ENCODE results near the gene LMCD1.

LMCD1 gene

DNA sequence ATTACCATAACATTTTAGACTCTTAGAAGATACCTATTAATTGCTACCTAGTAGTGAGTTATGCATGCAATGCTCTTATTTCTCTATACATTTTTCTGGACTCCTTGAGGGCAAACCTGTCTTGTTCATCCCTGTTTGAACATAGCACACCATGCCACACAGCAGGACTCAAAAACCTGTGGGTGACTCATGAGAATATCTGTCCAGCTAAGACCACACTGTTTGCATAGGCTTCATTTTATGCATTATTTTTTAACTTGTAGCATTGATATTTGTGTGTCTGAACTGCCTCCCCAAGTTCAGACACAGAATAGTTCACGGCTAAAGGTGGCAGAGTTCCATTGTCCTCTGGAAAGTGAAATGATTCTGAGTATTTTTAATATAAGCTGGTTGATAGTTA lies 1.8 kb downstream of the LMCD1 start:
- H3K4me3 ChIP-seq (replicated peaks; ENCODE audit: insufficient read depth, low read length), result no peak overlapping the region
- no peak for DNase-seq (ENCODE audit: low read depth in 1 of 2, low spot score in 1 of 2)
- peaks cover 23% of the 10 kb centered on the region for H3K27me3 ChIP-seq (ENCODE audit: insufficient read depth, poor library complexity, severe bottlenecking)
- TF ChIP-seq CTCF (IDR thresholded peaks at IDR 0.05; ENCODE audit: insufficient read depth, low read length) (no peak), GABPA (IDR thresholded peaks at IDR 0.05; ENCODE audit: low read depth) (no peak), POLR2AphosphoS5 (IDR thresholded peaks at IDR 0.05; ENCODE audit: low read depth) (no peak), SPI1 (IDR thresholded peaks at IDR 0.05; ENCODE audit: borderline replicate concordance, low read depth) (no peak)
- TF ChIP-seq, protein P1, sequence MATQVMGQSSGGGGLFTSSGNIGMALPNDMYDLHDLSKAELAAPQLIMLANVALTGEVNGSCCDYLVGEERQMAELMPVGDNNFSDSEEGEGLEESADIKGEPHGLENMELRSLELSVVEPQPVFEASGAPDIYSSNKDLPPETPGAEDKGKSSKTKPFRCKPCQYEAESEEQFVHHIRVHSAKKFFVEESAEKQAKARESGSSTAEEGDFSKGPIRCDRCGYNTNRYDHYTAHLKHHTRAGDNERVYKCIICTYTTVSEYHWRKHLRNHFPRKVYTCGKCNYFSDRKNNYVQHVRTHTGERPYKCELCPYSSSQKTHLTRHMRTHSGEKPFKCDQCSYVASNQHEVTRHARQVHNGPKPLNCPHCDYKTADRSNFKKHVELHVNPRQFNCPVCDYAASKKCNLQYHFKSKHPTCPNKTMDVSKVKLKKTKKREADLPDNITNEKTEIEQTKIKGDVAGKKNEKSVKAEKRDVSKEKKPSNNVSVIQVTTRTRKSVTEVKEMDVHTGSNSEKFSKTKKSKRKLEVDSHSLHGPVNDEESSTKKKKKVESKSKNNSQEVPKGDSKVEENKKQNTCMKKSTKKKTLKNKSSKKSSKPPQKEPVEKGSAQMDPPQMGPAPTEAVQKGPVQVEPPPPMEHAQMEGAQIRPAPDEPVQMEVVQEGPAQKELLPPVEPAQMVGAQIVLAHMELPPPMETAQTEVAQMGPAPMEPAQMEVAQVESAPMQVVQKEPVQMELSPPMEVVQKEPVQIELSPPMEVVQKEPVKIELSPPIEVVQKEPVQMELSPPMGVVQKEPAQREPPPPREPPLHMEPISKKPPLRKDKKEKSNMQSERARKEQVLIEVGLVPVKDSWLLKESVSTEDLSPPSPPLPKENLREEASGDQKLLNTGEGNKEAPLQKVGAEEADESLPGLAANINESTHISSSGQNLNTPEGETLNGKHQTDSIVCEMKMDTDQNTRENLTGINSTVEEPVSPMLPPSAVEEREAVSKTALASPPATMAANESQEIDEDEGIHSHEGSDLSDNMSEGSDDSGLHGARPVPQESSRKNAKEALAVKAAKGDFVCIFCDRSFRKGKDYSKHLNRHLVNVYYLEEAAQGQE (IDR thresholded peaks at IDR 0.05; ENCODE audit: insufficient replicate concordance, low read depth), result no peak
- H3K27ac ChIP-seq (replicated peaks), result no peak overlapping the region

DNA sequence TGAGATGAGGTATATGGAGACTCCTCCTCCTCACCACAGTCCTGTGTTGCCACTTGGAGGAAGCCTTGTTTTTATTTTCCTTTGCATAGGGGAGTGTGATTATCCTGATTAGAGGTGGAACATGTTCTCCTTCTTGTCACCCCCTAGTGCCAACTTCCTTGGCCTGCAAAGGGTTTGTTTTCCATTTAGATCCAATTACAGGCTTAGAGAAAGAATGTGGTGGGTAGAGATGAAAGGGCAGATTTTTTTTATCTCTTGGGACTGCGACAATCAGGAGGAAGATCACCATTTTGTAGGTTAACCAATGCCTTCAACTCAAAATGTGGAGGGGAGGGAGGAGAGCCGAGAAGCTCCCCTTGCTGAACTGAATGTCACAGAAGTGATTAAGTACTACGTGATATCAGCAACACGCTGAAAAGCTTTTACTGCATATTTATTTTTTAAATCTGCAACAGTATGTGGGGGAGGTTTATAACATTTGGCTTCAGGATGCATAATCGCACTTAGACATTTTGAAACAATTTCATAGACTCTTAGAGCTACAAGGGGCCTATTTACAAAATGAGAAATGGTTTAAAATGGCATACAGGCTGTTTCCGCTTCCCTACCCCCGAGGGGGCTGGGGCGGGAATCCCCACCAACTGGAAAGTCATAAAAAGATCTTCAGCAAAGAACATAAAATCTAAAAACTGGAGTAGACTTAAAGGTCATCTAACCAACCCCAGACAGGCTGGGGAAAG lies 2.4 kb downstream of the LMCD1 start:
- no peak for DNase-seq (ENCODE audit: low read depth in 1 of 2, low spot score in 1 of 2)
- Histone ChIP-seq H3K27ac (replicated peaks) (no peak overlapping the region), H3K27me3 (ENCODE audit: insufficient read depth, poor library complexity, severe bottlenecking) (peaks cover 23% of the 10 kb centered on the region), H3K4me3 (replicated peaks; ENCODE audit: insufficient read depth, low read length) (no peak overlapping the region)
- TF ChIP-seq GABPA (IDR thresholded peaks at IDR 0.05; ENCODE audit: low read depth) (no peak), SPI1 (IDR thresholded peaks at IDR 0.05; ENCODE audit: borderline replicate concordance, low read depth) (no peak), CTCF (IDR thresholded peaks at IDR 0.05; ENCODE audit: insufficient read depth, low read length) (no peak), POLR2AphosphoS5 (IDR thresholded peaks at IDR 0.05; ENCODE audit: low read depth) (no peak)
- TF ChIP-seq, protein P1 (IDR thresholded peaks at IDR 0.05; ENCODE audit: insufficient replicate concordance, low read depth), result no peak

- no peak overlapping the region for H3K4me3 ChIP-seq (replicated peaks; ENCODE audit: insufficient read depth, low read length)
- no peak overlapping the region for H3K27ac ChIP-seq (replicated peaks)
- TF ChIP-seq SPI1 (IDR thresholded peaks at IDR 0.05; ENCODE audit: borderline replicate concordance, low read depth), result no peak
- TF ChIP-seq, protein P1 (IDR thresholded peaks at IDR 0.05; ENCODE audit: insufficient replicate concordance, low read depth), result no peak
- no peak for TF ChIP-seq POLR2AphosphoS5 (IDR thresholded peaks at IDR 0.05; ENCODE audit: low read depth)
- no peak for TF ChIP-seq CTCF (IDR thresholded peaks at IDR 0.05; ENCODE audit: insufficient read depth, low read length)
- no peak for TF ChIP-seq GABPA (IDR thresholded peaks at IDR 0.05; ENCODE audit: low read depth)
These were observed 3.0 kb downstream of the LMCD1 start for GRCh38 chr3:8504611-8504973.

More at GRCh38 chr3:8504611-8504973, 3.0 kb downstream of the LMCD1 start:
- DNase-seq (ENCODE audit: low read depth in 1 of 2, low spot score in 1 of 2), result no peak
- peaks cover 23% of the 10 kb centered on the region for H3K27me3 ChIP-seq (ENCODE audit: insufficient read depth, poor library complexity, severe bottlenecking)
